Measurements from ENCODE around the gene ETV3.

The ETV3 gene

DNA sequence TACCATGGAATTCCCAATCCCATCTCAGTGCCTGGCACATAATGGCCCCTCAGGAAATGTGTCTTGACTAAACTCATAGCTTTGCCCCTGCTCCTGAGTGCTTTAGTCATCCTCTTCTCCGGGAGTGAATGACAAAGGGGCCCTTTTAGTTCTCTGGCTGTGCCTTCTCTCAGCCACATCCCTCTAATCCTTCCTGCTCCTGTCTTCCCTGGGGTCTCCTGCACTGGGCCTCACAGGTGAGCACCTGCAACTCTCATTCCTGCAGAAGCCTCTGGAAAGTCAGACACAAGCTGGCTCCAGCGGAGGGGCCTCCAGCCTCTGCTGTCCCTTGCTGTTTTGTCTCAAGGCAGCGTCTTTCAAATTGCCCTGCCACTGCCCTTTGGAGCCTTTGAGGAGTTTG is 24.6 kb downstream of the ETV3 start:
- Histone ChIP-seq H3K27ac (ENCODE audit: low read depth, low read length) (no peak overlapping the region), H3K27me3 (ENCODE audit: control insufficient read depth in 1 of 2, insufficient read depth in 2 of 2, low read length in 2 of 2) (peaks cover 10 to 15% of the 10 kb centered on the region in 2 donors), H3K4me3 (ENCODE audit: low read depth in 1 of 2, low read length in 2 of 2) (no peak overlapping the region)

DNA sequence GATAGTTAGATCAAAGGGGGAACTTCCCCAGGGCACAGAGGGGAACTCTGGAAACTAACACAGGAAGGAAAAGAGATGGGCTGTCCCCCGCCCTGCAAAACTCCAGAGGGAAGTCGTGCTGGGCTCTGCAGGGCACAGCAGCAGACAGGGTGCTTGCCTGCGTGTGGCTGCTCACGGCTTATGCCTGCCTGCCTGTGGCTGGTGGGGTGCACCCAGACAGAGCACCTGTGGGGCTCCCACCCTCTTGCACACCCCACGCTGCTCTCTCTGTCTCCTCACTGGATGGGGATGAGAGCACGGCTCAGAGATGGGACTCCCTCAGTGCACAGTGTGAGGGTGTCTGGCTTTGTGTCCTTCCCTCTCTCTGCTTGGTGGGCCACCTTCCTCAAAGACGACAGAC is 25.1 kb downstream of the ETV3 start:
- H3K4me1 ChIP-seq (ENCODE audit: control insufficient read depth in 1 of 2, insufficient read depth in 2 of 2, low read length in 2 of 2), result no peaks in the 10 kb centered on the region
- no peak overlapping the region for H3K4me3 ChIP-seq (ENCODE audit: low read depth in 1 of 2, low read length in 2 of 2)
- no peak overlapping the region for H3K9ac ChIP-seq (ENCODE audit: low read depth in 1 of 2, low read length in 2 of 2)
- no peak overlapping the region for H3K27ac ChIP-seq (ENCODE audit: low read depth, low read length)
- H3K27me3 ChIP-seq (ENCODE audit: control insufficient read depth in 1 of 2, insufficient read depth in 2 of 2, low read length in 2 of 2), result peaks cover 15 to 17% of the 10 kb centered on the region in 2 donors
- H3K36me3 ChIP-seq (ENCODE audit: control insufficient read depth in 1 of 2, insufficient read depth in 2 of 2, low read length in 2 of 2), result no peaks in the 10 kb centered on the region
- H3K9me3 ChIP-seq (ENCODE audit: control insufficient read depth in 1 of 2, low read length in 2 of 2), result no peaks in the 10 kb centered on the region

More for the DNA sequence above, 24.6 kb downstream of the ETV3 start:
- Histone ChIP-seq H3K4me1 (ENCODE audit: control insufficient read depth in 1 of 2, insufficient read depth in 2 of 2, low read length in 2 of 2) (no peaks in the 10 kb centered on the region), H3K36me3 (ENCODE audit: control insufficient read depth in 1 of 2, insufficient read depth in 2 of 2, low read length in 2 of 2) (no peaks in the 10 kb centered on the region), H3K9me3 (ENCODE audit: control insufficient read depth in 1 of 2, low read length in 2 of 2) (no peaks in the 10 kb centered on the region), H3K9ac (ENCODE audit: low read depth in 1 of 2, low read length in 2 of 2) (no peak overlapping the region)

DNA sequence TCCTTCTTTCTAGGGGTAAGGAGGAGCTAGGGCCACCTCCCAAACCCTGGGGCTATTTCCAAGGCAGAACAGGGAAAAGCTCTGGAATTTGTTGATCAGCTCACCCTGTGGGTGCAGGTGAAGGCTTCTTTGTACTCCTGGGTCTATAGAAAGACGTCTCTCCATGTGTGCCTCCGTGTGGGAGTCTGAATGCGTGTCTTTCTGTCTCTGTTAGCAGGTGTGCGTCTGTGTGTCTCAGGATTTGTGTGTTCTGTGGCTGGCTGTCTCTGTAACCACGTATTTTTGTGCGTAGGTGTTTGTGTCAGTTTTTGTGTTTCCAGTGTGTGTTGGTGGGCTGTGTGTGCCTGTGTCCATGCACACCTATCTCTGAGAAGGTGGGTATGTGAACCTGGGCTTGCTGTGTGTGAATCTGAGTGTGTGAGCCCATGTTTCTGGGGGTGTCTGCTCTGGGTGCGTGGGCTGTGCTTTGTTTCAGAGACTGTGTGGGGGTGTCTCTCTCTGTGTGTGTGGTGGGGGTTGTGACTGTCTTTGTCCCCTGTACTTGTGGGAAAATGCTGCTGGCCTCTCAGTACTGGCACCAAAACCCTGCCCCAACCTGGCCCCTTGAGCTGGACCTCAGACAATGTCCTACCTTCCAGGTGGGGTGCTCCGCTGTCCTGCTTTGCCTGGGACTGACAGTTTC is 25.9 kb downstream of the ETV3 start:
- H3K27me3 ChIP-seq (ENCODE audit: control insufficient read depth in 1 of 2, insufficient read depth in 2 of 2, low read length in 2 of 2), result peaks cover 21 to 23% of the 10 kb centered on the region in 2 donors

DNA sequence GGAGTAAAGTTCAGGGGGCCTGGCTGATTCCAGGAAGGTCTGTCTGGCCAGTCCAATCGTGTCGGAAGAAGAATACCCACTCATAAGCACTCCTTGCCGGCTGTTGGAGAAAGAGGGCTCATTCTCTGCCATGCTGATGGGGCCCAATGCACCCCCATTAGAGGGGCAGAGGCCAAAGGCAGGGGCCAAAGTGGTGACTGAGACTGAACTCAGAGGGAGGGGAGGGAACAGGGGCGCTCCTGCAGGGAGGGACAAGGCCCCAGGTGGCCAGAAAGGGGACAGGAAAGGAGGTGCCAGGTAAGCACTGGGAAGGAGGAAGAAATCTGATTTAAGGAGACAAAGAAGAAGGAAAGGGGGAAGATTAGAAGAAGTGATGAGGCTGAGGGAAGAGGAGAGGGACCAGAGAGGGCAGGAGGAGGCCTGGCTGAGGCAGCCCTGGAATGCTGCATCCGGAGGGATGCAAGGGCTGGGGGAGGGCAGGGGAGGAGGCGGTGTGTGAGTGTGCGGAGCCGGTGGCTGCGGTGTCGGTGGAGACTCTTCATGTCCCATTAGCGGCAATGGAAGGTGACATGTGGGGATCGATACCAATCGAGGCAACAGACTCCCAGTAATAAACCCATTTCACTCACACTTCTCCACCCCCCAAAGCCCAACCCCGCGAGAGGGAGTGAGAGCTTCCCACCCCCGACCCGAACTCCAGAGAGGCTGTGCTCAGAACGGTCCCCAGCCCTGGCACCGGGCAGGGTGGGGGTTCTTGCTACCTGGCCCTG is 26.6 kb downstream of the ETV3 start:
- Histone ChIP-seq H3K9ac (ENCODE audit: low read depth in 1 of 2, low read length in 2 of 2) (no peak overlapping the region), H3K9me3 (ENCODE audit: control insufficient read depth in 1 of 2, low read length in 2 of 2) (no peaks in the 10 kb centered on the region), H3K4me3 (ENCODE audit: low read depth in 1 of 2, low read length in 2 of 2) (no peak overlapping the region), H3K27ac (ENCODE audit: low read depth, low read length) (no peak overlapping the region), H3K4me1 (ENCODE audit: control insufficient read depth in 1 of 2, insufficient read depth in 2 of 2, low read length in 2 of 2) (peaks cover 0 to under 1% of the 10 kb centered on the region in 2 donors), H3K36me3 (ENCODE audit: control insufficient read depth in 1 of 2, insufficient read depth in 2 of 2, low read length in 2 of 2) (no peaks in the 10 kb centered on the region), H3K27me3 (ENCODE audit: control insufficient read depth in 1 of 2, insufficient read depth in 2 of 2, low read length in 2 of 2) (peaks cover 28 to 30% of the 10 kb centered on the region in 2 donors)

More for the DNA sequence above, 25.9 kb downstream of the ETV3 start:
- Histone ChIP-seq H3K27ac (ENCODE audit: low read depth, low read length) (no peak overlapping the region), H3K4me1 (ENCODE audit: control insufficient read depth in 1 of 2, insufficient read depth in 2 of 2, low read length in 2 of 2) (no peaks in the 10 kb centered on the region), H3K4me3 (ENCODE audit: low read depth in 1 of 2, low read length in 2 of 2) (no peak overlapping the region), H3K36me3 (ENCODE audit: control insufficient read depth in 1 of 2, insufficient read depth in 2 of 2, low read length in 2 of 2) (no peaks in the 10 kb centered on the region), H3K9ac (ENCODE audit: low read depth in 1 of 2, low read length in 2 of 2) (no peak overlapping the region), H3K9me3 (ENCODE audit: control insufficient read depth in 1 of 2, low read length in 2 of 2) (no peaks in the 10 kb centered on the region)

DNA sequence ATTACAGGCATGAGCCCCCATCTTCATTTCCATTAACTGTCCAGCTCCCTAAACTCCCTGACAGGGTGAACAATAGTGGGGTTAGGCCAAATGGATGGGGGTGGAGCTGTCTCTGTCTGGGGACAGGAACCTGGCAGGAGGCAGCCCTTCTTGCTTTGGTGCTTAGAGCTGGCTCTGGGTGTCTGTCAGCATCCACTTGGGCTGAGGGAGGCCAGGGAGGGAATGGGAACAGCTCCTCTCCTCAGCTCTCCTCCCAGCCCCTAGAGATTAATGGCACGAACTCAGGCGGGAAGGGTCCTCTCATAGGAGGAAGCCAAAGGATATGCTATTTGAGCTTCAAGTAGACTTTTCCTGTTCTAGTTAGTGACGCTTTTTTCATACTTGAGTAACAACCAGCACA is 27.5 kb downstream of the ETV3 start:
- Histone ChIP-seq H3K4me3 (ENCODE audit: low read depth in 1 of 2, low read length in 2 of 2) (no peak overlapping the region), H3K9me3 (ENCODE audit: control insufficient read depth in 1 of 2, low read length in 2 of 2) (no peaks in the 10 kb centered on the region), H3K27ac (ENCODE audit: low read depth, low read length) (no peak overlapping the region), H3K36me3 (ENCODE audit: control insufficient read depth in 1 of 2, insufficient read depth in 2 of 2, low read length in 2 of 2) (no peaks in the 10 kb centered on the region), H3K4me1 (ENCODE audit: control insufficient read depth in 1 of 2, insufficient read depth in 2 of 2, low read length in 2 of 2) (peaks cover 0 to 2% of the 10 kb centered on the region in 2 donors), H3K27me3 (ENCODE audit: control insufficient read depth in 1 of 2, insufficient read depth in 2 of 2, low read length in 2 of 2) (peaks cover 29 to 30% of the 10 kb centered on the region in 2 donors), H3K9ac (ENCODE audit: low read depth in 1 of 2, low read length in 2 of 2) (no peak overlapping the region)

DNA sequence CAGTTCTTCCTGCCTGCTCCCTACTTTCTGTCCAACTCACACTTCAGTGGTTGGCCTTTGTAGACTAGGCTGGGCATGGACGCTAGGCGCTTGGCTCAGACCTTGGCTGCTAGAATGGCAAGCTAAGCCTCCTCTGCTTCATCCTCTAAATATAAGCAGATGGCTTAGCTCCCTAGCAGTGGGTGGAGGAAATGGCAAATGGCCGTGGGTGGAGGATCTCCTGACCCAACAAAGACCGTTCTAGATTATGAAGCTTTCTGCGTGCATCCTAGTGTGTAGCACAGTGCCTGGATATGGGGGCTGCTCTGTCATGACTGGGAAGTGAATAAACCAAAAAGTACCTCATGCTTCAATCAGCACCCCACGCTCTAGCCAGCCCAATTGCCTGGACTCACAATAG is 28.2 kb downstream of the ETV3 start:
- Histone ChIP-seq H3K4me1 (ENCODE audit: control insufficient read depth in 1 of 2, insufficient read depth in 2 of 2, low read length in 2 of 2) (peaks cover 0 to 2% of the 10 kb centered on the region in 2 donors), H3K9me3 (ENCODE audit: control insufficient read depth in 1 of 2, low read length in 2 of 2) (no peaks in the 10 kb centered on the region), H3K27ac (ENCODE audit: low read depth, low read length) (no peak overlapping the region), H3K36me3 (ENCODE audit: control insufficient read depth in 1 of 2, insufficient read depth in 2 of 2, low read length in 2 of 2) (no peaks in the 10 kb centered on the region), H3K27me3 (ENCODE audit: control insufficient read depth in 1 of 2, insufficient read depth in 2 of 2, low read length in 2 of 2) (peaks cover 29 to 30% of the 10 kb centered on the region in 2 donors), H3K9ac (ENCODE audit: low read depth in 1 of 2, low read length in 2 of 2) (no peak overlapping the region), H3K4me3 (ENCODE audit: low read depth in 1 of 2, low read length in 2 of 2) (no peak overlapping the region)

DNA sequence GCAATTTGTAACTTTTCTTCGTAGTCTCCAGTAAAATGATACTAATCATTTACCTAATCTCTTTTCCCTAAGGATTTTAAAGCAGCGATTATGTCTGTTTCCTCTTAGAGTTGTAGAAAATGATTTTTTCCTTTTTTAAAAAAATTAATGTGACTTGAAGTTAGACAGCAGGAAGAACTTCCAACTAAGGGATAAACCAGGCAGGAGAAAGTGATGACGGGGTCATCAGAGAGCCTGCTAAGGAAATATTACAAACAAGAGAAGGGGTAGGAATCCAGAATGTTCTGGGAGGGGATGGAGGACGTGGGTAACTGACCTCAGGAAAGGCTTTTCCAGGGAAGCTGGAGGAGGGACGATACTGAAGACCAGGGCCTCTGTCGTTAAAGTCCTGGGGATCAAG is 29.7 kb downstream of the ETV3 start:
- Histone ChIP-seq H3K36me3 (ENCODE audit: control insufficient read depth in 1 of 2, insufficient read depth in 2 of 2, low read length in 2 of 2) (no peaks in the 10 kb centered on the region), H3K27ac (ENCODE audit: low read depth, low read length) (no peak overlapping the region), H3K4me3 (ENCODE audit: low read depth in 1 of 2, low read length in 2 of 2) (no peak overlapping the region), H3K27me3 (ENCODE audit: control insufficient read depth in 1 of 2, insufficient read depth in 2 of 2, low read length in 2 of 2) (peaks cover 29 to 30% of the 10 kb centered on the region in 2 donors), H3K9me3 (ENCODE audit: control insufficient read depth in 1 of 2, low read length in 2 of 2) (no peaks in the 10 kb centered on the region), H3K4me1 (ENCODE audit: control insufficient read depth in 1 of 2, insufficient read depth in 2 of 2, low read length in 2 of 2) (peaks cover 0 to 2% of the 10 kb centered on the region in 2 donors), H3K9ac (ENCODE audit: low read depth in 1 of 2, low read length in 2 of 2) (no peak overlapping the region)

DNA sequence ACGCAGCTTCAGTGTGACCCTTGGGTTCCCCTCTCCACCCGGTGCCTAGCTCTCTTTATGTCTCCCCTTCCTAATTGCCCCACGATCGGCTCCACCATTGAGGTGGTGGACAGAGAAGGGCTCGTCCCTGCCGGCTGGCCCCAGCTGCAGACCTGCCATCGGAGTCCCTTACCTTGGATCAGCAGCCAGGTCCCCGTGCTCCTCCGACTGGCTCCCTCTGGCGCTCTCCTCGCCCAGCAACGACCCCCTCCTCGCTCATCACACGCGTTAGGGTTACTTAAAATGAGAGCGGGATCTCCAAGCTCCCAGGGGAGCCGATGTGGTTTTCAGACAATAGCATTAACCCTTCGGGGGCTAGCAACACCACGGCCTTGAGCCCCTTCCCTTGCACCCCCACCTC is 30.5 kb downstream of the ETV3 start:
- Histone ChIP-seq H3K9ac (ENCODE audit: low read depth in 1 of 2, low read length in 2 of 2) (no peak overlapping the region), H3K27ac (ENCODE audit: low read depth, low read length) (no peak overlapping the region), H3K4me1 (ENCODE audit: control insufficient read depth in 1 of 2, insufficient read depth in 2 of 2, low read length in 2 of 2) (peaks cover 0 to 2% of the 10 kb centered on the region in 2 donors), H3K36me3 (ENCODE audit: control insufficient read depth in 1 of 2, insufficient read depth in 2 of 2, low read length in 2 of 2) (no peaks in the 10 kb centered on the region), H3K27me3 (ENCODE audit: control insufficient read depth in 1 of 2, insufficient read depth in 2 of 2, low read length in 2 of 2) (peaks cover 24 to 30% of the 10 kb centered on the region in 2 donors), H3K9me3 (ENCODE audit: control insufficient read depth in 1 of 2, low read length in 2 of 2) (no peaks in the 10 kb centered on the region), H3K4me3 (ENCODE audit: low read depth in 1 of 2, low read length in 2 of 2) (no peak overlapping the region)

DNA sequence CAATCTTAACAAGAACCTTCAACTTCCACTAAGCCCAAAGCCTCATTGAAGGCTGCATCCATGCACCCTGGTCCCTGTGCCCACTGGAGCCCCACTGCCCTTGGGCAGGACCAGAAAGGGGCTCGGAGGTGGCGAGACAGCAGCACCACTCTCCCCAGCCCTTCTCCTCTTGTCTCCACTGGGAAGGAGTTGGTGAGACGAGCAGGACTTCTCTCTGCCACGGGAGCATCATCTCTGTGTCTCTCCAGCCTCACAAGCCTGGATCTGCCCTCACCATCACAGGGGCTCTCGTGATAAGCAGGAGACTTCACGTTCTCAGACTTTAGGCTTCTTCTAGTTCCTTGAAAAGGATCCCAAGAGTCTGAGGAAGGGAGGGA is 31.4 kb downstream of the ETV3 start:
- H3K9ac ChIP-seq (ENCODE audit: low read depth in 1 of 2, low read length in 2 of 2), result no peak overlapping the region
- peaks cover 0 to 2% of the 10 kb centered on the region in 2 donors for H3K4me1 ChIP-seq (ENCODE audit: control insufficient read depth in 1 of 2, insufficient read depth in 2 of 2, low read length in 2 of 2)
- no peak overlapping the region for H3K27ac ChIP-seq (ENCODE audit: low read depth, low read length)
- no peaks in the 10 kb centered on the region for H3K36me3 ChIP-seq (ENCODE audit: control insufficient read depth in 1 of 2, insufficient read depth in 2 of 2, low read length in 2 of 2)
- peaks cover 20 to 26% of the 10 kb centered on the region in 2 donors for H3K27me3 ChIP-seq (ENCODE audit: control insufficient read depth in 1 of 2, insufficient read depth in 2 of 2, low read length in 2 of 2)
- H3K9me3 ChIP-seq (ENCODE audit: control insufficient read depth in 1 of 2, low read length in 2 of 2), result no peaks in the 10 kb centered on the region
- no peak overlapping the region for H3K4me3 ChIP-seq (ENCODE audit: low read depth in 1 of 2, low read length in 2 of 2)

DNA sequence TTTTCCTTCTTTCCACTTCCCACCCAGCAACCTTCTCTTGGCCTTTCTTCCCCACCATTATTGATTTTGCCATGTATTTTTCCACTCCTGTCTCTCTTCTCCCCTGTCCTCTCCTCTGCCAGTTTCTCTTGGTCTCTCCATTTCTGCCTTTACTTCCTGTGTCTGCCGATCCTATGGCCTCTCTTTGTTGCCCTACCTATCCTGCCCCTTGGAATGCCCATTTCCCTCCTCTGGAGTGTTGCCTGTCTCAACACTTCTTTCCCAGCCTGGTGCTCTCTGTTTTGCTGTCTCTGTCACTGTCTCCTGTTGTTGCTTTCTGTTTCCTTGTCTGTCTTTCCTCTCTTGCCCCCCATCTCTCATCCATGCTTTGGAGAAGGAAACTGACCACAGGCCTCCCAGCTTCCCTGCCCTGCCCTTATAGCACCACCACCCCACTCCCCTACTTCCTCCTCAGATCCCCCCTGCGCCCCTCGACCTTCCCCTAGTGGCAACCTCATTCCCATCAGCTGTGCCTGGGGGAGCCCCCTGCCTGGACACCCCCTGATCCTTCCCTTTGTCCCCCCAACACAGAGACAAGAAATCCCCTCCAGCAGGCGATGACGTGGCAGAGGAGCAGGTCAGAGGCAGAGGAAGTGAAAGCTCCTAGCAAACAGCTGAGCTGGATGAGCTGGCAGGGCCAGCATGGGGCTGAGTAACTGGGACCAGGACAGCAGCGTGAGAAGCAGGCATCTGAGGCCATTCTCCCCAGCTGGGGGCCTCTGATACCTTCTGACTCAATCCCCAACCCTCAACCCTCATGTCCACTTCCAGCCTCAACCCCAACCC is 32.0 kb downstream of the ETV3 start:
- Histone ChIP-seq H3K4me3 (ENCODE audit: low read depth in 1 of 2, low read length in 2 of 2) (no peak overlapping the region), H3K9me3 (ENCODE audit: control insufficient read depth in 1 of 2, low read length in 2 of 2) (no peaks in the 10 kb centered on the region), H3K27me3 (ENCODE audit: control insufficient read depth in 1 of 2, insufficient read depth in 2 of 2, low read length in 2 of 2) (peaks cover 20 to 26% of the 10 kb centered on the region in 2 donors), H3K4me1 (ENCODE audit: control insufficient read depth in 1 of 2, insufficient read depth in 2 of 2, low read length in 2 of 2) (peaks cover 0 to 2% of the 10 kb centered on the region in 2 donors), H3K36me3 (ENCODE audit: control insufficient read depth in 1 of 2, insufficient read depth in 2 of 2, low read length in 2 of 2) (no peaks in the 10 kb centered on the region), H3K9ac (ENCODE audit: low read depth in 1 of 2, low read length in 2 of 2) (no peak overlapping the region), H3K27ac (ENCODE audit: low read depth, low read length) (no peak overlapping the region)

Measured in duodenal mucosa (tissue), 2 donors.